Natural killer cell (primary cell): ENCODE measurements around the gene APOA4. TPM values are rescaled to one million over a fixed set of nuclear protein-coding genes. Genes with fewer than 3 reads are reported as not detected.

Source experiments
- ATAC-seq, 3 donors: fragments of 150-1000 bp in 2 of 3; fragments of 200-7000 bp in 1 of 3; cut with Tn5 transposase; 1 replicate in 1 of 3; 2 replicates in 2 of 3; pipeline ENCODE4 v1.10.0; 2021; ENCODE audit warnings: mild to moderate bottlenecking in 2 of 3, moderate library complexity in 2 of 3
- DNase-seq, 2 donors: peaks; one replicate each; pipeline versions ENCODE4 v3.0.0 to v3.0.0-alpha.2; 2013 to 2021; ENCODE audit warnings: mixed read lengths in 1 of 2
- H3K27ac ChIP-seq: one replicate; pipeline ENCODE4 v1.5.1; 2013; ENCODE audit warnings: mild to moderate bottlenecking, low read length
- H3K27me3 ChIP-seq: one replicate; pipeline ENCODE4 v1.6.1; 2013; ENCODE audit warnings: low read length; ENCODE audit not compliant: control insufficient read depth, insufficient read depth
- H3K36me3 ChIP-seq: one replicate; pipeline ENCODE4 v1.6.1; 2013; ENCODE audit warnings: low read length; ENCODE audit not compliant: control insufficient read depth, insufficient read depth
- H3K4me1 ChIP-seq: one replicate; pipeline ENCODE4 v1.6.1; 2013; ENCODE audit warnings: low read length; ENCODE audit not compliant: control insufficient read depth, insufficient read depth
- H3K4me3 ChIP-seq: one replicate; pipeline ENCODE4 v1.5.1; 2013; ENCODE audit warnings: low read length
- H3K9me3 ChIP-seq: one replicate; pipeline ENCODE4 v1.6.1; 2013; ENCODE audit warnings: low read length; ENCODE audit not compliant: control insufficient read depth, insufficient read depth
- H3K27ac Mint-ChIP-seq, 2 donors: one replicate each; pipeline ENCODE4 v1.8.0; 2022; ENCODE audit warnings: mild to moderate bottlenecking in 2 of 2, mixed read lengths in 2 of 2, moderate library complexity in 1 of 2
- H3K27me3 Mint-ChIP-seq, 2 donors: one replicate each; pipeline ENCODE4 v1.8.0; 2022; ENCODE audit warnings: low read depth in 2 of 2, mixed read lengths in 2 of 2
- H3K36me3 Mint-ChIP-seq: one replicate; pipeline ENCODE4 v1.8.0; 2022; ENCODE audit warnings: mixed read lengths
- H3K4me1 Mint-ChIP-seq, 2 donors: one replicate each; pipeline ENCODE4 v1.8.0; 2022; ENCODE audit warnings: mixed read lengths in 2 of 2
- H3K4me3 Mint-ChIP-seq: one replicate; pipeline ENCODE4 v1.8.0; 2022; ENCODE audit warnings: mild to moderate bottlenecking, moderate library complexity, mixed read lengths
- H3K9me3 Mint-ChIP-seq, 2 donors: one replicate each; pipeline ENCODE4 v1.8.0; 2022; ENCODE audit warnings: mixed read lengths in 2 of 2
- WGBS: methylation state at CpG from one replicate; pipeline ENCODE4 v1.1.7; 2013; ENCODE audit warnings: missing lambda C conversion rate; ENCODE audit not compliant: insufficient coverage; 5-methylcytosine and 5-hydroxymethylcytosine counted together
- intact Hi-C: fragments of 100-400 bp; cut with micrococcal nuclease; formaldehyde crosslinking; loops from one replicate; pipeline ENCODE4 v1.14.2; 2022
- total RNA-seq, 4 donors: library from RNA; stranded (reverse); fragments of 120-200 nt in 1 of 4; gene quantifications; one replicate each; pipeline versions ENCODE4 v1.2.3 to v1.2.4, GENCODE V29; 2013 to 2022
- TF ChIP-seq, protein P1 (sequence below): fragments of 200-600 bp; IDR thresholded peaks from one replicate; pipeline ENCODE4 v1.8.0; 2022; ENCODE audit warnings: antibody characterized with exemption

APOA4 gene
- total RNA-seq, 3 donors from 2014 or later (not counting 1 experiment from before 2014, with no cell fraction given): not detected

DNA sequence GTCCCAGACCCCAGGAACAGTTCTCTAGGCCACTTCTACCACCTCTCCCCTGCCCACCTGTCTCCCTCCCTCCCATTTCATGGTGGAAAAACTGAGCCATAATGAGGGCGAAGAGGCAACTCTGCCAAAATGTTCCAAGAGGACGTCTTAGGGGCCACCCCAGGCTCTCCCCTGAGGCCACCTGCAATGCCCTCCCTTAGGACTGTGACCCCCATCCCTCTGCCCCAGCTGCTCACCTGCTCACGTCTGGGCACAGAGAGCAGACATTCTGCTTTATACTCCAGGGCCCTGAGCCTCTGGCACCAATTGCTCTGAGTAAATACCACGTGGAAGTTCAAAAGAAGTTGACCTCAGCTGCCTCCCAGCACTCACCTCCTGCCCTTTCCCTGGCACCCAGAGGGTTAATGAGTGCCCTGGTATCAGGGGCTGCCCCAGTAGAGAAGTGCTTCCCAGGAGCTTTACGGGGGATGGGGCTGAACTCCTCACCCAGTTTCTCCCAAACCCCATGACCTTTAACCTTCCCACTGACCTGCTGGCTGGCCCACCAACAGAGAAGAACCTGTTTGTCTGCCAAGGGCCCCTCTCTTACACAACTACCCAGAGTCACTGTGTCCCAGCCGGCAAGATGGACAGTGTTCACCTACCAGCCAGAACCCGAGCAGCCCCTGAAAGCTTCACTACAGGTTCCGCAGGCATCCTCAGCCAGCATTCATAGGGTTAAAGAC lies 30.8 kb downstream of the APOA4 start:
- Histone ChIP-seq H3K4me3 (no peak overlapping the region), H3K36me3 (no peaks in the 10 kb centered on the region), H3K9me3 (no peaks in the 10 kb centered on the region), H3K4me1 (peaks cover 21% of the 10 kb centered on the region), H3K27me3 (no peaks in the 10 kb centered on the region), H3K27ac (no peak overlapping the region)
- no peaks in the 10 kb centered on the region for H3K36me3 Mint-ChIP-seq
- 92% methylated on average over 8 of the region's 8 CpGs for WGBS
- TF ChIP-seq, protein P1, sequence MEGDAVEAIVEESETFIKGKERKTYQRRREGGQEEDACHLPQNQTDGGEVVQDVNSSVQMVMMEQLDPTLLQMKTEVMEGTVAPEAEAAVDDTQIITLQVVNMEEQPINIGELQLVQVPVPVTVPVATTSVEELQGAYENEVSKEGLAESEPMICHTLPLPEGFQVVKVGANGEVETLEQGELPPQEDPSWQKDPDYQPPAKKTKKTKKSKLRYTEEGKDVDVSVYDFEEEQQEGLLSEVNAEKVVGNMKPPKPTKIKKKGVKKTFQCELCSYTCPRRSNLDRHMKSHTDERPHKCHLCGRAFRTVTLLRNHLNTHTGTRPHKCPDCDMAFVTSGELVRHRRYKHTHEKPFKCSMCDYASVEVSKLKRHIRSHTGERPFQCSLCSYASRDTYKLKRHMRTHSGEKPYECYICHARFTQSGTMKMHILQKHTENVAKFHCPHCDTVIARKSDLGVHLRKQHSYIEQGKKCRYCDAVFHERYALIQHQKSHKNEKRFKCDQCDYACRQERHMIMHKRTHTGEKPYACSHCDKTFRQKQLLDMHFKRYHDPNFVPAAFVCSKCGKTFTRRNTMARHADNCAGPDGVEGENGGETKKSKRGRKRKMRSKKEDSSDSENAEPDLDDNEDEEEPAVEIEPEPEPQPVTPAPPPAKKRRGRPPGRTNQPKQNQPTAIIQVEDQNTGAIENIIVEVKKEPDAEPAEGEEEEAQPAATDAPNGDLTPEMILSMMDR: no peak
- no peaks in the 10 kb centered on the region for H3K9me3 Mint-ChIP-seq
- peaks cover 11 to 23% of the 10 kb centered on the region in 2 donors for H3K4me1 Mint-ChIP-seq
- no peaks in the 10 kb centered on the region for H3K27me3 Mint-ChIP-seq
- no peak overlapping the region for H3K27ac Mint-ChIP-seq
- DNase-seq: no peak
- ATAC-seq: no peak
- no peak overlapping the region for H3K4me3 Mint-ChIP-seq
- intact Hi-C loops: loop anchor here (5.0 kb wide), 1 partner anchor 60 kb away; no protein-coding TSS in a partner anchor

DNA sequence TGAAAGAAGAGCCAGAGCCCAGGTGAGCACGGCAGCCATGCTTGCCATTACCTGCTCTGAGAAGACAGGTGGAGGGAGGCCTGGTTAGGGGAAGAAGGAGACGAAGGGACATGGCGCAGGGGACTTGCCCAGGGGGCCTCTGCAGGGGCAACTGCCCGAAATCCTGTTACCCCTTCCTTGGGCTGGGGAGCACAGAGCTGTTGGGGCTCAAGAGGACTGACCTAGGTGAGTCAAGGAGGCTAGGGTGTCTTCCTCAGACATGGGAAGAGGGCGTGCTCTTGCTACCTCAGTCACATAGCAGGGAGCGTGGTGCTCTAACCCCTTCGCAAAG lies 31.3 kb downstream of the APOA4 start, which contains the start of gene APOA5:
Gene APOA5 (minus strand): TSS at position 67 of the 331 bp plus-strand sequence. CDS start 19 bp downstream, at position 48.
- Histone ChIP-seq H3K36me3 (peaks cover under 1% of the 10 kb centered on the region), H3K27me3 (no peaks in the 10 kb centered on the region), H3K27ac (no peak within 1 kb of the TSS), H3K9me3 (no peaks in the 10 kb centered on the region), H3K4me1 (peaks cover 26% of the 10 kb centered on the region), H3K4me3 (no peak within 1 kb of the TSS)
- H3K27ac Mint-ChIP-seq: peak within 1 kb of the TSS in 1 of 2 donors; percentile 46
- intact Hi-C loops: loop anchor here (1.0 to 5.0 kb wide), 3 partner anchors 45 to 315 kb away; no protein-coding TSS in a partner anchor
- H3K4me1 Mint-ChIP-seq: peaks cover 16 to 28% of the 10 kb centered on the region in 2 donors
- 91% methylated on average over 7 of the region's 7 CpGs for WGBS
- TF ChIP-seq, protein P1: no peak
- DNase-seq (no peak), ATAC-seq (no peak)
- no peak within 1 kb of the TSS for H3K4me3 Mint-ChIP-seq
- no peaks in the 10 kb centered on the region for H3K9me3 Mint-ChIP-seq
- no peaks in the 10 kb centered on the region for H3K36me3 Mint-ChIP-seq
- H3K27me3 Mint-ChIP-seq: no peaks in the 10 kb centered on the region

GRCh38 chr11:116791002-116791812 lies 31.9 kb downstream of the APOA4 start:
- Histone ChIP-seq H3K27ac (no peak overlapping the region), H3K36me3 (peaks cover 6% of the 10 kb centered on the region), H3K4me3 (no peak overlapping the region), H3K4me1 (peaks cover 30% of the 10 kb centered on the region), H3K27me3 (no peaks in the 10 kb centered on the region), H3K9me3 (no peaks in the 10 kb centered on the region)
- H3K27ac Mint-ChIP-seq: peak overlapping the region in 1 of 2 donors; percentile 46
- TF ChIP-seq, protein P1: peak; percentile 84
- H3K27me3 Mint-ChIP-seq: no peaks in the 10 kb centered on the region
- DNase-seq (peak; percentile 77 to 85), ATAC-seq (peak; percentile 67 to 73 (median 70))
- 35% methylated on average over 31 of the region's 31 CpGs for WGBS
- peaks cover 21 to 34% of the 10 kb centered on the region in 2 donors for H3K4me1 Mint-ChIP-seq
- no peaks in the 10 kb centered on the region for H3K36me3 Mint-ChIP-seq
- intact Hi-C loops: loop anchor here (1.0 to 5.0 kb wide), 3 partner anchors 45 to 315 kb away; no protein-coding TSS in a partner anchor
- H3K4me3 Mint-ChIP-seq: no peak overlapping the region
- H3K9me3 Mint-ChIP-seq: no peaks in the 10 kb centered on the region
